Neural cell (in vitro differentiated cells): ENCODE measurements around the gene ZNF618.

Experiments used
- CTCF ChIP-seq: fragments of 450-650 bp; IDR thresholded peaks from 2 replicates; pipeline ENCODE4 v1.5.1; 2014; ENCODE audit warnings: antibody characterized with exemption, mild to moderate bottlenecking, moderate library complexity; ENCODE audit not compliant: poor library complexity, severe bottlenecking
- EP300 ChIP-seq: fragments of 450-650 bp; conservative IDR thresholded peaks from 2 replicates; pipeline ENCODE4 v1.6.1; 2014; ENCODE audit warnings: antibody characterized with exemption, mild to moderate bottlenecking, moderate library complexity; ENCODE audit not compliant: poor library complexity, severe bottlenecking
- REST ChIP-seq: IDR thresholded peaks from 2 replicates; pipeline ENCODE4 v1.6.1; 2012; ENCODE audit warnings: borderline replicate concordance
- TAF1 ChIP-seq: IDR thresholded peaks from 2 replicates; pipeline ENCODE4 v1.6.1; 2012; ENCODE audit warnings: low read depth

GRCh38 chr9:113998525-113999255 lies 122.6 kb downstream of the ZNF618 start:
- no peak for TF ChIP-seq CTCF
- no peak for TF ChIP-seq REST
- TF ChIP-seq EP300 = no peak
- no peak for TF ChIP-seq TAF1
